ENCODE data around the gene PXDN. TPM values are rescaled to one million over a fixed set of nuclear protein-coding genes. Genes with fewer than 3 reads are reported as not detected.
"Not testable (repeated sequence)": the region's sequence is repeated elsewhere in the genome, so short reads cannot be mapped to it uniquely, and the experiment has no call there.

PXDN gene
- total RNA-seq, 4 donors from 2014 or later = 0.72 to 10.9 (median 5.9) TPM

DNA sequence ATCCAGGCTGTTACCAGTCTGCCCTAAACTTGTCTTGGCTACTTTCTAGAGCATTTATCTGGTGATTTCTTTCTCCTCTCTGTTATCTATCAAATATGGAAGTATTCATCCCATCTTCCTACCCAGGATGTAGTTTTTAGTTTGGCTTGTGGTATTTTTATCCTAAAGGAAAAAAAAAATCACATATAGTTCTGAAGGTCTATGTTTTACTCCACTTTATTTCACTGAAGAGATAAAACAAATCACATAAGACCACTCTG lies 62.2 kb downstream of the PXDN start:
- Histone ChIP-seq H3K9me3 (no peaks in the 10 kb centered on the region), H3K4me3 (no peak overlapping the region), H3K27ac (no peak overlapping the region), H3K36me3 (peaks cover 0 to 24% (median 7%) of the 10 kb centered on the region in 3 donors), H3K4me1 (no peaks in the 10 kb centered on the region), H3K27me3 (no peaks in the 10 kb centered on the region)
- no peak for DNase-seq
- intact Hi-C loops (cut with DNase I) = no loop called here
- TF ChIP-seq POLR2A (IDR thresholded peaks at IDR 0.05) = no peak
- TF ChIP-seq, protein P1, sequence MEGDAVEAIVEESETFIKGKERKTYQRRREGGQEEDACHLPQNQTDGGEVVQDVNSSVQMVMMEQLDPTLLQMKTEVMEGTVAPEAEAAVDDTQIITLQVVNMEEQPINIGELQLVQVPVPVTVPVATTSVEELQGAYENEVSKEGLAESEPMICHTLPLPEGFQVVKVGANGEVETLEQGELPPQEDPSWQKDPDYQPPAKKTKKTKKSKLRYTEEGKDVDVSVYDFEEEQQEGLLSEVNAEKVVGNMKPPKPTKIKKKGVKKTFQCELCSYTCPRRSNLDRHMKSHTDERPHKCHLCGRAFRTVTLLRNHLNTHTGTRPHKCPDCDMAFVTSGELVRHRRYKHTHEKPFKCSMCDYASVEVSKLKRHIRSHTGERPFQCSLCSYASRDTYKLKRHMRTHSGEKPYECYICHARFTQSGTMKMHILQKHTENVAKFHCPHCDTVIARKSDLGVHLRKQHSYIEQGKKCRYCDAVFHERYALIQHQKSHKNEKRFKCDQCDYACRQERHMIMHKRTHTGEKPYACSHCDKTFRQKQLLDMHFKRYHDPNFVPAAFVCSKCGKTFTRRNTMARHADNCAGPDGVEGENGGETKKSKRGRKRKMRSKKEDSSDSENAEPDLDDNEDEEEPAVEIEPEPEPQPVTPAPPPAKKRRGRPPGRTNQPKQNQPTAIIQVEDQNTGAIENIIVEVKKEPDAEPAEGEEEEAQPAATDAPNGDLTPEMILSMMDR (IDR thresholded peaks at IDR 0.05) = no peak

DNA sequence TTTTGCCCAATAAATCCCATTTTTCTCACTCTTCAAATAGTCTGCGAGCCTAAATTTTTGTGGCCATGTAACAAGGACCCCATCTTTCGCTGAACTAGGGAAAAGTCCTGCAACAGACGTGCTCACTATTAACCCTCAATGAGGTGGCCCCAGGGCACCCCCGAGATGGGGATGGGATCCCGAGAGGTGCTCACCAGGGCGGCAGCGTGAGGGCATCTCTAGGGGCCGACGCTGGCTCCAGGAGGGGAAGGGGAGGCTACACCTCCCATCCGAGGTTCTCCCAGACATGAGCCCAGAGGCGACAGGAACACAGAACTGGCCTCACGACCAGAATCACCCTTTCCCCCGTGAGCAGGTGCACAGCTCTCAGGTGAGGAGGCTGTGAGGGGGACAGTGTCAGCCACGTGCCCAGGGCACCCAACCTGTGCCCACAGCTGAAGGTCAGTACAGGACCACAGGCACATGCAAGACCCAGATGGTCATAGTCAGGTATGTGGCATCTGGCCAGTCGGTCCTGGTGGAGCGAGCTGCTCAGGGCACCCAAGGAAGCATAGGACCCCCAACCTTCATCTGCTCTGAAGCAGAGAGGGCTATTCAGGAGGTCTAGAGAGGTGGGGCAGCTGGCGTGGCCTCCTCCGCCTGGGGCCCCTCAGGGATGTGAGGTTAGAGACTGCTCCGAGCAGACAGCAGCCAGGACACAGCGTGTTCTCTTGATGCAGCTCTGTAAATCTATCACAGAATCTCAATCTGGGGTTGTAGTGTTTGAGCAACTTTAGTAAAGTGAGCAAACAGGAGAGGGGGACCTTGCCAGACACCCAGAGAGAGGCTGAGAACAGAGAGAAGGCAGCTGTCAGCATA lies 62.8 kb downstream of the PXDN start:
- Histone ChIP-seq H3K9me3 (no peaks in the 10 kb centered on the region), H3K4me3 (no peak overlapping the region), H3K36me3 (peaks cover 0 to 28% (median 7%) of the 10 kb centered on the region in 3 donors), H3K4me1 (no peaks in the 10 kb centered on the region), H3K27me3 (no peaks in the 10 kb centered on the region), H3K27ac (no peak overlapping the region)
- TF ChIP-seq, protein P1 (IDR thresholded peaks at IDR 0.05) = no peak
- no peak for TF ChIP-seq POLR2A (IDR thresholded peaks at IDR 0.05)
- no peak for DNase-seq
- 79% methylated on average over 10 to 16 of the region's 20 CpGs for WGBS, 2 donors
- intact Hi-C loops (cut with DNase I) = no loop called here

DNA sequence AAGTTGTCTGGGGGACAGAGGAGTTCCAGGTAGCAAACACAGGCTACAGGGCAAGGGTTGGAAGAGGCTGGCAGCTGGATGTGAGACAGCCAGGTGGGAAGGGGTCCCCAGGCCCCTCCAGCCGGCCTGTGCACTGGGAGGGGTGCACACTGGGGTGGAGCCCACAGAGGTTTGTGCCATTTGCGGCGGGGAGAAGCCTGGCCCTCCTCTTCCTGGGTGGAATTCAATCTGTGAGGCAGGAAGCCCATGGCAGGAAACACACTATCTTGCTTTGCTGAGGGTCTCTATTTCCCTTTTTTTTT lies 63.3 kb downstream of the PXDN start:
- Histone ChIP-seq H3K36me3 (peaks cover 0 to 34% (median 7%) of the 10 kb centered on the region in 3 donors), H3K27me3 (no peaks in the 10 kb centered on the region), H3K4me1 (peaks cover 0 to 3% (median 0%) of the 10 kb centered on the region in 3 donors), H3K4me3 (no peak overlapping the region), H3K9me3 (no peaks in the 10 kb centered on the region), H3K27ac (no peak overlapping the region)
- intact Hi-C loops (cut with DNase I) = no loop called here
- no peak for DNase-seq
- TF ChIP-seq, protein P1 (IDR thresholded peaks at IDR 0.05) = no peak
- TF ChIP-seq POLR2A (IDR thresholded peaks at IDR 0.05) = no peak
- whole genome bisulfite sequencing, 2 donors = 31 to 67% methylated on average over 3 of the region's 3 CpGs

DNA sequence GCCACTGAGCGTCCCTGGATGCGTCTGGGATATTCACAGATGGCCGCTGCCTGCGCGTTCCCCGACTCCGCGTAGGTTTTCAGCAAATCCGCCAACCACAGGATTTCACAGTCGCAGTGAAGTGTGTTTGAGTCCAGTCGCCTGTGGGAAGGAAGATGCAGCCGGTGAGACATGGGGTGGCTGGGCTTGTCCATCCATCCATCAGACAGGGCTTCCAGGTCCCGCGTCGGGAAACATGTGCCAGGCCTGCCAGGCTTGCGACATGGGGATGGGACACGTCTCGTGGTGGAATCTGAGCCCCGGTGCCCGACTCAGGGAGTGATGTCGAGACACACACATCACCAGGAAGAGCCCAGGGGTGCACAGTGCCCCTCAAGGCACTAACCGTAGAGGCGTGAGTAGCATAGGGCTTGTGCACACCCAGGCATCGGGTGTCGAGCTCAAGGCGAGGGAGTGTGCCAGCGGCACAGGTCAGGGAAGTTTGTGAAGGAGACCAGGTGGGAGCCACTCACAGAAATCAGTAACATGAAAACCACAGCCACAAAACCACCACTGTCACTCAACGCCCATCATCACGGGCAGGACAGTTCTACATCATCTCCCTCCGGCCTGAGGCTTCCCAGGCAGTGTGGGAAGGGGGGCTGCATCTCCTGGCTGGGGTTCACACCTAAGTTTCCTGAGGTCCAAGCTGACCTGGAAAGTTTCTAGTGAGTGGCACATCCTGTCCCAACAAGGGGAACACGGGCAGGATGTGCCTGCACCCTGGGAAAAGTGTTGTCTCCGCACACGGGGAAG lies 63.9 kb downstream of the PXDN start:
- Histone ChIP-seq H3K4me1 (peaks cover 0 to 4% (median 0%) of the 10 kb centered on the region in 3 donors), H3K4me3 (no peak overlapping the region), H3K27me3 (no peaks in the 10 kb centered on the region), H3K9me3 (no peaks in the 10 kb centered on the region), H3K27ac (no peak overlapping the region), H3K36me3 (peaks cover 0 to 37% (median 7%) of the 10 kb centered on the region in 3 donors)
- intact Hi-C loops (cut with DNase I) = no loop called here
- DNase-seq = no peak
- TF ChIP-seq POLR2A (IDR thresholded peaks at IDR 0.05) = no peak
- TF ChIP-seq, protein P1 (IDR thresholded peaks at IDR 0.05) = no peak
- 84 to 90% methylated on average over 22 to 24 of the region's 33 CpGs for WGBS, 2 donors

DNA sequence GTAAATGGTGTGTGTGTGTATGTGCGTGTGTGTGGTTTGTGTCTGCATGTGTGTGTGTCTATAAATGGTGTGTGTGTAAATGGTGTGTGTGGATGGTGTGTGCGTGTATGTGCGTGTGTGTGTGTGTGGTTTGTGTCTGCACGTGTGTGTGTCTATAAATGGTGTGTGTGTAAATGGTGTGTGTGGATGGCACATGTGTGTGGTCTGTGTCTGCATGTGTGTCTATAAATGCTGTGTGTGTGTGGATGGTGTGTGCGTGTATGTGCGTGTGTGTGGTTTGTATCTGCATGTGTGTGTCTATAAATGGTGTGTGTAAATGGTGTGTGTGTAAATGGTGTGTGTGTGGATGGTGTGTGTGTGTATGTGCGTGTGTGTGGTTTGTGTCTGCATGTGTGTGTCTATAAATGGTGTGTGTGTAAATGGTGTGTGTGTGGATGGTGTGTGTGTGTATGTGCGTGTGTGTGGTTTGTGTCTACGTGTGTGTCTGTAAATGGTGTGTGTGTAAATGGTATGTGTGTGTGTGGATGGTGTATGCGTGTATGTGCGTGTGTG lies 64.8 kb downstream of the PXDN start:
- H3K27ac ChIP-seq; H3K4me1 ChIP-seq; DNase-seq; H3K9me3 ChIP-seq; intact Hi-C loops (cut with DNase I); H3K4me3 ChIP-seq; H3K27me3 ChIP-seq: not testable (repeated sequence)
- peaks cover 0 to 39% (median 7%) of the 10 kb centered on the region in 3 donors for H3K36me3 ChIP-seq
- WGBS, 2 donors = 83 to 91% methylated on average over 11 of the region's 11 CpGs

DNA sequence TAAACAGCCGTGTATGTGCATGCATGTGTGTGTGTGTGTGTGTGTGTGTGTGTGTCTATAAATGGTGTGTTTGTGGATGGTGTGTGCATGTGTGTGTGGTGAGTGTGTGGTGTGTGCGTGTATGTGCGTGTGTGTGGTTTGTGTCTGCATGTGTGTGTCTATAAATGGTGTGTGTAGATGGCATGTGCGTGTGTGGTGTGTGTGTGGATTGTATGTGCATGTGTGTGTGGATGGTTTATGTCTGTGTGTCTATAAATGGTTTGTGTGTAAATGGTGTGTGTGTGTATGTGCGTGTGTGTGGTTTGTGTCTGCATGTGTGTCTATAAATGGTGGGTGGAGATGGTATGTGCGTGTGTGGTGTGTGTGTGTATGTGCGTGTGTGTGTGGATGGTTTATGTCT lies 65.2 kb downstream of the PXDN start:
- H3K9me3 ChIP-seq; H3K4me3 ChIP-seq; intact Hi-C loops (cut with DNase I); H3K4me1 ChIP-seq; H3K27ac ChIP-seq; H3K27me3 ChIP-seq; DNase-seq: not testable (repeated sequence)
- WGBS, 2 donors = 91 to 97% methylated on average over 7 of the region's 7 CpGs
- peaks cover 0 to 44% (median 7%) of the 10 kb centered on the region in 3 donors for H3K36me3 ChIP-seq

Data from esophagus squamous epithelium (tissue), 5 donors.